ENCODE results near the gene CRB1.

CRB1 gene

GRCh38 chr1:197268012-197268411, at the start of gene CRB1:
Gene CRB1, plus strand, starts transcription at chr1:197268252. Its CDS starts 161 bp downstream, at chr1:197268413.
- no peak for DNase-seq

GRCh38 chr1:197218857-197219256, 49.2 kb upstream of the CRB1 start:
- DNase-seq, result no peak

DNA sequence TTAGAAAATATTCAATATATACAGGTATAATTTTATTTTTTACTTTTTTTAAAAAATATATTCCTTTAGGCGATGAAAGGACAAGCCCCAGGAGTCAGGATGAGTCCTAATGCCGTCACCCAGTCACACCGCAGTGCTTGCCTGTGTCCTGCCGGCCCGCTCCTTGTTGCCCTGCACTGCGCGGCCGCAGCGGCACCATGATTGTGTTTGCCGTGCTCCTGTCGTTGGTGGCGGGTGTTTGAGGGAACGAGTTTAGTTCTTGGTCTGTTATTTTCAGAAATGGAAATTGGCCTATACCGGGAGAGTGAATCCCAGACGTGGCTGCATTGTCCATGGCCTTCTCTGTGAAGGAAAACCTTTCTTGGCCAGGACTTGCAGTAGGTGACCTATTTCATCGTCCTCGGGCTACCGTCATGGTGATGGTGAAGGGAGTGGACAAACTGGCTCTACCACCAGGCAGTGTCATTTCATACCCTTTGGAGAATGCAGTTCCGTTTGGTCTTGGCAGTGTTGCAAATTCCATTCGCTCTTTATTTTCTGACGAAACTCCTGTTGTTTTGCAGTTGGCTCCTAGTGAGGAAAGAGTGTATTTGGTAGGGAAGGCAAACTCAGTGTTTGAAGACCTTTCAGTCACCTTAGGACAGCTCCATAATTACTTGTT, 45.9 kb upstream of the CRB1 start:
- no peak for DNase-seq

DNA sequence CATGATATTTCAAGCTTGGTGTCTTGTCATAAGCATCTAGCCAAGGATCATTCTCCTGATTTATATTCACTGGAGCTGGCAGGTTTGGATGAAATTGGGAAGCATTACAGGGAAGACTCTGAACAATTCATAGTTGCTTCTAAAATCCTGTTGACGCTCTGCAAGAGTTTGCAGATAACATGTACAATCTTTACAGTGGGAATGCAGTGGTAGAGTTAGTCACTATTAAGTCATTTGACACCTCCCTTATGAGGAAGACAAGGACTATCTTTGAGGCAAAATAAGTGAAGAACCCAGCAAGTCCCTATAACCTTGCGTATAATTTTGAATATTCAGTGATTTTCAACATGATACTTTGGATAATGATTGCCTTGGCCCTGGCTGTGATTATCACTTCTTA, 45.3 kb upstream of the CRB1 start:
- DNase-seq, result no peak

DNA sequence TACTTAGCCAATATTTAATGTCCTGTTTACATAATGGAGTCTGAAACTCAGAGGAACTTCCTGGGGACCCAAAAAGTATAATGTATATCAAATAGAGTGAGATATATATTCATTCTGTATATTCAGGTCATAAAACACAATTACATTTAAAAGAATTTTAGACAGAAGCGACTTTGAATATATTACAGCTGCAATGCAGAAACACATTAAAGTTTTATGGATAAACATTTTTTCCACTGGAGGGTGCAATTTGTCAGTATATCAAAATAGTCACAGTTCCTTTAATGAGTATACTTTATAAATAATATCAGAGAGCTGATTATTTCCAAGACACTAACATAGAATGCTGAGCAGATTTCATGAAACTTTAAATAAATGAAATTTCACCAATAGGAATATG, 43.9 kb upstream of the CRB1 start:
- DNase-seq, result no peak

DNA sequence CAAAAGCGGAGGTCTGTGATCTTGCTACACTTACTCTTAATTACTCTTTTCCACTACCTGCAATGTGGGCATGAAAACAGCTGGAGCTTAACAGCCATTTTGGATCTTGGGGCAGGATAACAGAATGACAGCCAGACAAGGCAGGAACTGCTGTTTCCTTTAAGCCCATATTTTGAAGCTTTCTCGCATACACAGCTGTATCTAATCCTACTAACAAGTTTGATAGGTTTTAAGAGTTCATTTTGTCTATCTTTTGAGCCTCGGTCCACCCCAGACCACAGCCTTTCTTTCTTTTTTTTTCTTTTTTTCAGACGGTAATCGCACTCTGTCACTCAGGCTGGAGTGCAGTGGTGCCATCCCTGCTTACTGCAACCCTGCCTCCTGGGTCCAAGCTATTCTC, 42.4 kb upstream of the CRB1 start:
- no peak for DNase-seq

DNA sequence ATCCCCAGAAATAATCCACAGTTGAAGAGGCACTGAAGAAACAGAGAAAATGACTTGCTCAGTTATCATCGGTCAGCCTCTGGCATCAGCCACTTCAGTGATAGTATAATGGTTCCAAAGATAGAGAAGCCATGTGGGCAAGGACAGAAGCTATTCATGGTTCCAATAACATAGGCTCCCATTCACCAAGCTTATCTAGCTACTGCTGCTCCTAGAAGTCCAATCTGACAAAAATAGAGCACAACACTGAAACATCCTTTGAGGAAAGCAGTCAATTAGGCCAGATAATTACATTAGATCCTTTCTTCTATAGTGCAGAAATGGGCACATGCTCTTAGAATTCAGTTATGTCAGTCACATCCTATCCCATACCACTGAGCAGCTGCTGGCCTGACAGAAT, 33.5 kb upstream of the CRB1 start:
- no peak for DNase-seq

GRCh38 chr1:197235355-197235754, 32.7 kb upstream of the CRB1 start:
- DNase-seq, result no peak

- no peak for DNase-seq
Observed at GRCh38 chr1:197247465-197247864, 20.6 kb upstream of the CRB1 start.

DNA sequence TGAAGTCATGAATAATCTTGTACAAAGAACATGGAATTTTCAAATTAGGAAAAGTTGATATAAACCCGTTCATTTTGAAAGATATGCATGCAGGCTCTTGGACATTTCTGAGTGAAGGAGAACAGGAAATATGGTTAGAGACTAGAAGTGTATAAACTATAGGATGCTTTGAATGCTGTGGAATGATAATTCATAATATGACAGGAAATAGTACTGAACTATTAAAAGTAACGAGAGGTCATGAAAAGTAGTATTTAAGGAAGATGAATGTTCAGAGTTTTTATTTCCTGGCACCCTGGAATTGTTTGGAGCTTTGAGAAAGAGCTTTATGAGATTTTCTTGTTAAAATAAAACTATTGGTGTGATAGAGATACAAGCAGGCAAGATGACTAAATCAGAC, 18.7 kb upstream of the CRB1 start:
- no peak for DNase-seq

DNA sequence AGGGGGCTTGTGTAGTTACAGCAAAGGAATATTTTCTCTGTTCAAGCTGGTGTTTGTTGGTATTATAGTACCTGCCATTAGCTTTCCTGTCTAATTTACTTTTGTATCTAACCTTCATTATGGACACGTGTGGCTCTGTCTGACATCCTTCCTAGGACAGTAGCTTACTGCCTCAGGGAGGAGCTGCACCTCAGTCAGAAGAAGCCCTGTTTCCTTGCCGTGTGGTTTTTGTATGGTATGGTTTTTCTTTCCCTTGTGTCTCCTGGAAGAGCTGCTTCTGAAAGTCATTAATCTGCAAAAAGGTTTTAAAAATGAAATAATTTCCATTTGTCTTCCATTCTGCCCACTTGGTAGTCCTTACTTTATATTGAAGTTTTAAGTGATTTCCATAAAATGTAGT, 17.4 kb upstream of the CRB1 start:
- no peak for DNase-seq

GRCh38 chr1:197252973-197253372, 15.1 kb upstream of the CRB1 start:
- no peak for DNase-seq

GRCh38 chr1:197254866-197255265, 13.2 kb upstream of the CRB1 start:
- DNase-seq, result no peak

DNA sequence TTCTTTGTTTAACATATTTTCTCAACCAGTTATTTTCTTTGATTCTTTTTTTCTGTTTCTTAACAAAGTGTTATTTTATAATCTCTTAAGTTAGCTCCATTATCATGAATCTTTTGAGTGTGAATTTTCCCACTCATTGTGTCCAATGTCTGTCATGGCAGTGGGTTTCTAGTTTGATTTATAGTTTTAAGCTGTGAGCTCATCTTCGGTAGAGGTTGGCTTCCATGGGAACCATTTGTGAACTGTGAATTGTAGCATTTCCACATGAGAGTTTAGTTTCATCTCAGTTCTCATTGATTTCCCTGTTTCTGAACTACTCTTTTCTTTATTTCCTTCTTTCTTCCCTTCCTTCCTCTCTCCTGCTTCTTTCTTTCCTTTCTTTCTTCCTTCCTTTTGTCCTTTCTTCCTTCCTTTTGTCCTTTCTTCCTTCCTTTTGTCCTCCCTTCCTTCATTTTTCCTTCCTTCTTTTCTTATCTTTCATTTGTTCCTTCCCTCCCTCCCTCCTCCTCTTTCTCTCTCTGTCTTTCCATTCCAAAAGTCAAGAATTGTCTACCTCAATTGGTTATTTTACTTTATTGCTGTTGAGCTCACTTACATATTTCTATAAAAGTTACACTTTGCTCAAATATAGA, 3.0 kb upstream of the CRB1 start:
- DNase-seq, result no peak

DNA sequence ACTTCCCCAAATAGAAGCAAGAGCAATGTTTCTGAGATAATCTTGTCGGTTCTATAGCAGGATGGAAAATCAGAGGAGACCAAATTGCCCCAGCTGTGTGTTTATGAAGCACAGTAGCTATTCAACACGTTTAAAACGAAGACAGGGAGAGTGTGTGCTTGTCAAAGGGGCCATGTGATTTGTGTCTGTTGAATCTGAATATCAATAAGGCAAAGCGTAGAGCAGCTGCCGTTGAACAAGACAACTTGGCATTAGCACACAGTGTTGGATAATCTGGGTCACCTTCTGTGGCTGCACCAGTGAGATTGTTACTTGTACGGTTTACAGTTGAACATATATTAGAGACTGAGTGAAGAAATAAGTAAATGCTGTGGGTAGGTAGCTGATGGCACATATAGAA, 1.0 kb downstream of the CRB1 start:
- DNase-seq, result no peak

- DNase-seq, result no peak
Observed at GRCh38 chr1:197272791-197273190, 4.7 kb downstream of the CRB1 start.

- DNase-seq, result no peak
Observed at GRCh38 chr1:197277166-197277565, 9.1 kb downstream of the CRB1 start.

DNA sequence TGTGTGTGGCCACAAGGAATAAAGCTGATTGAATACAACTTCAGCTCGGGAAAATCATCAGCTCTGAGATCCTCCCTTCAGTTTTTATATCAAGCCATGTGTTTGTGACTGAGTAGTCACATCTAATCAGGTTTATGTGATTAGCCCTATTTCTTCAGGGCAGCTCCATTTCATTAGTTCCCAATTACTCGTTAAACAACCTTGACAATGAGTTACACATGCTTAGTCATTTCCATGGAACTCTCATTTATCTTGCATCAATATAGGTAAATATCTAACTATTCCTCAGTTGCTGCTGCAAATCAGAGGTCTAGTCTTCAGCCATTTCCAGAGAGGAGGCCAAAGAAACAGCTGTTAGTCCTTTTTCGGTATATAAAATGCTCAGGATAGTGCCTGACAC, 16.3 kb downstream of the CRB1 start:
- no peak for DNase-seq

DNA sequence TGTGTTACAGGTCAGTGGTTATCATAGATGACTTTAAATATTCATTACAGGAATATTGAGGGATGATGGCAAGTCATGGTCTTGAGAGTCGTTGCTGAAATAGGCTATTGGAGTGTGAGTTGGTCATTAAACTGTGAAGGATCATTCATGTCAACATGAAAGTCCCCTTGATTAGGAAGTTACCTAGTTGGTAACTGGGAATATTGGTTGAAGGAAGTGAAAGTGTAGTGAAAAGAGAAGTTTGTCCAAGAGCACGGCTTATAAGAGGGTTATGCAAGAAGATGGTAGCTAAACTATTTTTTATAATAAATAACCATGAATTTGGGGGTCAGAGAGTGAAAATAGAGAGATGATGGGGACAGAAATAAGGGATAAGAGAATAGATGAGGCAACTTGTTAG, 16.9 kb downstream of the CRB1 start:
- DNase-seq, result no peak

- no peak for DNase-seq
Observed at GRCh38 chr1:197285526-197286205, 17.6 kb downstream of the CRB1 start.

DNA sequence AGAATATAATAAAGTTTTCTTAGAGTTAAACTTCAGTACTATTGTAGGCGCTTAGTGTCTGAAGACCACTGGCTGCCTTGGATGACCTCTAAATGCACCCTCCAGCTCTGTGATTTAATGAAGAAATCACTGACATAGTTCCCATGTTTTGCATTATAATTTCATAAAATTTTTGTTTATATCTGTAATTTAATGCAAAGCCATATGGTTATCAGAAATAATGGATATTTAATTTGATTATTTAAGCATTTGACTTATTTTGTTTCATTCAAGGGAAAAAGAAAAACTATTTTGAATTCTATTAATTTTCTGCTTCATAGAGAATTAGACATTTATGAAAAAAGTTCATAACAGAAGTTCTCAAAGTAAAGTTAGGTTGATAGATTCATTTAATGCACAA, 18.6 kb downstream of the CRB1 start:
- no peak for DNase-seq

GRCh38 chr1:197287863-197288262, 19.8 kb downstream of the CRB1 start:
- no peak for DNase-seq

DNA sequence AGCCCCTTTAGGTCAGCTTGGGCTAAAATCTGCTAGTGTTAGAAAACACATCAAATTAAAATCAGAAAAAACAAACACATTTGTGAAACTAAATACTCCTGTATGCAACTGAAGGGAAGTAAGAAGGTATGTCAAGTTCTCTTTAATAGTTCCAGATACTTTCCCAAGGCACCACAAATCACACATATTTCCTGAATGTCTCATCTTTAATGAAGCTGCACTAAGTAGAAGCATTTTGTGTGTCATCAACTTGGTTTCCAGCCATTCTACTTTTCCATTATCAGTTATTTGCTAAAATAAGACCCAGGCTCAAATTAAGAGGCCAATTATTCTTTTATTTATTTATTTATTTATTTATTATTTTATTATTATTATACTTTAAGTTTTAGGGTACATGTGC, 34.7 kb downstream of the CRB1 start:
- no peak for DNase-seq

DNA sequence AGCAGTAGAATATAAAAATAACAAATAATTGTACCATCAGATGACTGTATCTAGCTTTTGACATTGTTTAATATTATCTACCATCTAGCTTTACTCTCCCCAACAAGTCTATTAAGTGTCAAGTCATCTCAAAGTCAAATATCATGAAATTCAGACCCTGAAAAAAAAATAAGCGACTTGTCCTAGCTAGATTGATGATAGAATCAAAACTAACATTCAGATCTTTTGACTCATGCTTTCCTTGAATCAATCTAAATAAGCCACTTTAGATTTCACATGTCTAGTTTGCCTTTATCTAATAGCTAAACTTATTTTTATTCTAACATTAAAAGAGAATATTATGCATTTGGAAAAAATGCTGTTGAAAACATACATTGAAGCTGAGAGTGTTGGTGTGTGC, 35.4 kb downstream of the CRB1 start:
- DNase-seq, result no peak
